Measurements from ENCODE around the gene ZP4.
"Not testable (repeated sequence)": the region's sequence is repeated elsewhere in the genome, so short reads cannot be mapped to it uniquely, and the experiment has no call there.

Gene ZP4

GRCh38 chr1:237873487-237874211 is 17.1 kb downstream of the ZP4 start:
- peak; percentile 94 for DNase-seq

DNA sequence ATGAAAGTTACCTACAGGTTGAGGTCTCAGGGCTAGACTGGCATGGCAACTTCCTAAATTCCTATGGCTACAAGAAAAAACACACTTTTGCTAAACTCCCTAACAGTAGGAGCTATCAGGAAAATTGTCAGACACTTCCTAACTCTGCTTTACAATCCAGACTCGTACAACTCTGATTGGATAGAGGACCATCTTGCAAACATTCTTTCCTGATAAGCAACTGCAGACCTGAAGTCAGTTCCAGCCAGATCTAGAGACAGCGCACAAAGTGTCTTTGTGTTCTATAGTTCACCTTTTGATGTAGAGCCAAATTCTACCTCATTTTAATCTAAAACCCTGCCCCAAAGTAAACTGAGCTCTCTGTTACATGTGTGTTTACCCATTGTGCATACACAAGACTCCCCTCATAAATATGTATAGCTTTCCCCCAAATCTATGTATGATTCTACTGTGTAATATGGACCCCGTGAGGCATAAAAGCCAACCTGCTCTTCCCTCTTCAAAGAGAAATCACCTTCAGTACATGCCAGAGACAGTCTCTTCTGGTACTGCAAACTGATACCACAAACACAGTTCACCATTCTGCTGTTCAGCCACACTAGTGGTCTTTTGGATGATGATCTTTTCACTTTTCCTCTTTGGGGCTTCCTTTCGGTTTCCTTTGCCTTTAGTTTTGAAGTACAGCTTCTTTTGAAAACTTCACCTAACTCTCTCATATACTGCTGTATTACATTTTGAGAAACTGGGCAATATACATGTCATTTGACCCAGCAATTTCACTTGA is 21.7 kb downstream of the ZP4 start:
- DNase-seq, result no peak

GRCh38 chr1:237867380-237867888 is 23.3 kb downstream of the ZP4 start:
- DNase-seq, result no peak

GRCh38 chr1:237864338-237865244 is 26.1 kb downstream of the ZP4 start:
- peak; percentile 50 for DNase-seq

- no peak for DNase-seq
Measured at GRCh38 chr1:237863234-237863633, 27.5 kb downstream of the ZP4 start.

GRCh38 chr1:237861944-237862343 is 28.8 kb downstream of the ZP4 start:
- DNase-seq, result no peak

DNA sequence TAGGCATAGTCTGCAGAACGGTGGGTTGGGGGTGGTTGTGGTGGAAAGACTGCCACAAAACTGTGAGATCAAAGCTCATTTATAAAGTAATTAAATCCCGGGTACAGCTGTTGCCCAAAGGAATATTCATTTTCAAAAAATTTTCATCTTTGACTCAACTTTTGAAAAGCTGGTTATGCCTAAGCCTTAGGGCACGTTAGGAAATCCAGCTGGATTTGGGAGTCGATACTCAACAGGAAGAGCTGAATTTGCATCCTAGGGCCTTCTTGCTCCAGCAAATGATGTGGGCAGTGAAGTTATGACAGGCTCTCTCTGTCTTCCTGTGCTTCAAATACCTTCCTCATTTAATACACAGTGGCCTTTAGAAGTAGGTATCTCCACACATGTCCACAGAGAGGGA is 31.7 kb downstream of the ZP4 start:
- no peak for DNase-seq

DNA sequence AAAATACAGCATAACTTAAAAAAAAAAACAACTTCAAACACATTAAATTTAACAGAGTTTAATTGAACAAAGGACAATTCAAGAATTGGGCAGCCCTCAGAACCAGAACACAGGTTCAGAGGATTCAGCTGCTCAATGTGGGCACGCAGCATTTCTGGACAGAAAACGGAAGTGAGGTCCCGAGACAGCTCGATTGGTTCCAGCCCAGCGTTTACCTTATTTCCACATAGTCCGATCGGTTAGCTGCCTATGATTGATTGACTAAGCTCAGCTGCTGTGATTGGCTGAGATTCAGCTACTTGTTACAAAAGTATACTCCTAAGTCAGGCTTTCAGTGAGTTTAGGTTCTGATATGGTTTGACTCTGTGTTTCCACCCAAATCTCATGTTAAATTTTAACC is 33.3 kb downstream of the ZP4 start:
- no peak for DNase-seq

DNA sequence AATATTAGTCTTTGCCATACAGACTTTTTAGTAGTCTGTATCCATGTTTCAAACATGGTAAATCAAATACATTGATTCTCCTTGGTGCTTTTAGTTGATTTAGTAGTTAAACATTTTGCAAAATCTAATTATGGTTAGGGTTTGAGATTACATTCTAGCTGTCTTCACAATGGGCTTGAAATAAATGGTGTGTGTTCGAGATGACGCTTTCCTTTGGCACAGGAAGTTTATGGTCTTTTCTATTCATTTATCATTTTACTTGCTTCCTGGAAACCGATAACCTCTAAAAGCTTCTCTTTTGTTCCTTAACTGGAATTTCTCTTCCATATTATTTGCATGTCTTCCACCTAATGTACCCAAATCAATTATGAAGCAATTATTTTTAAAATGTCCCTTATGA is 38.4 kb downstream of the ZP4 start:
- no peak for DNase-seq

GRCh38 chr1:237851210-237851845 is 39.4 kb downstream of the ZP4 start:
- DNase-seq, result peak; percentile 65

GRCh38 chr1:237843516-237843915 is 47.2 kb downstream of the ZP4 start:
- not testable (repeated sequence) for DNase-seq

DNA sequence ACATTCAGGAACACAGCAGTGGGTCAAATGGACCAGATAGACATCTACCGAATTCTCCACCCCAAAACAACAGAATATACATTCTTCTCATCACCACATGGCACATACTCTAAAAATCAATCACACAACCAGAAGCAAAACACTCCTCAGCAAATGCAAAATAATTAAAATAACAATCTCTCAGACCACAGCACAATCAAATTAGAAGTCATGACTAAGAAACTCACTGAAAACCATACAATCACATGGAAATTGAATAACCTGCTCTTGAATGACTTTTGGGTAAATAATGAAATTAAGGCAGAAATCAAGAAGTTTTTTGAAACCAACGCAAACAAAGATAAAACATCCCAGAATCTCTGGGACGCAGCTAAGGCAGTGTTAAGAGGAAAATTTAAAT is 49.2 kb downstream of the ZP4 start:
- no peak for DNase-seq

DNA sequence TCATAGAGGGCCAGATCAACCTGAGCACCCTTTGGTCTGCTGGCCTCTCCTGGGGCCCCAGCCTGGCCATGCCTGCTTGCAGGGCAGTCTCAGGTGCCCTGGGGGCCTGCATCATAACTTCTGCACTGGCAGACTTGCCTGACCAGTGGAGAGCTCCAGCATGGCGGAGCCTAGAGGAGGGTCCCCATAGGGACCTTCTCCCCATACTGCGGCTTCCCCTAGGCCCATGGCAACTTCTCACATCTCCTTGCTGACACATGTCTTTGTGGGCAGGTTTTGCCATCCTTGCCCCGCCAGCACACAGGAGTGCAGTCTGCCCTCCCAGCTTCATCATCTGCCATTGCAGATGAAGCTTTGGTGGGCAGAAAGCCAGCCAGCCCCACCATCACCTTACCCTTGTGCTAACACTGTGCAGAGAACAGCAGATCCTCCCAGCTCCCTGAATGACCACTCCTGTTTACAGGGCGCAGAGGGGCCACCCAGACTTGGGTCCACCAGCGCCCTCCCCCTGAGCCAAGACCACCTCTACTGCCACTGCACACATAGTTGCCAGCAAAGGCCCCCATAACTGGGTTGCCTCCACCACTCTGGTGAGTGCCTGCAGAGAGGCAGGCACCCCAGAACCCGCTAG is 51.7 kb downstream of the ZP4 start:
- DNase-seq, result no peak

DNA sequence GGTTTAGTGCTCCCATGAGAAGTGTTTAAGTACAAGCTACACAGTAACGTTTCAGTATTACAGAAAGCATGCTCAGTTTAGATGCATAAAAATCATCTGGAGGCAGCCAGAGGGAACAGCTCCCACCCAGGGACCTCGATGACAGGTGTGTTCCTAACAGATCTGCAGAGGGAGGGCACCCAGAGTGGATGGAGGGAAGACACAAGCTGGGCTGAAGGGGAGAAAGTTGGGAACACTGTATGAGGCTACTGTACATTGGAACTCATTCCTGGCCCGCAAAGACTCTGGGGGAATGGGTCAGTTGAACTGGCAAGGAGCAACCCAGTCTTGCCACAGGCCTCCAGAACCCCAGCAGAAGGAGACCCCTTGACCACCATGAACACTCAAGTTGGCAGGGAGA is 52.4 kb downstream of the ZP4 start:
- DNase-seq, result no peak

DNA sequence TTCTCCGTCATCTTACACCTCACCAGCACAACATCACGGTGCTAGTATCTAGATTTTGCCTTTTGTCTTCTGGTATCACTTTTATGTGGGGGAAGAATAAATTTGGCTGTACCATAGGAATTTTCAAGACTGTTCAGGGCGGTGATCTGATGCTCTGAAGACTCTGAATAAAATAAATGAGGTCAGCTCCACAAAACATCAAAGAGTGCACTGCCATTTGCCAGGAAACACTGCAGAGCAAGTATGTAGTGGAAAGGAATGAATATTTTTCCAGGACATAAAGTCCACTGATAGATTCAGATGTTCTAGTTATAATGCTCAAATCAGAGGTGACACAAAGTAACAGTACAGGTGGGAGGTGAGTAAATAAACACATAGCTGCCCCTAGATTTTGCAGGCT is 56.3 kb downstream of the ZP4 start:
- no peak for DNase-seq

DNA sequence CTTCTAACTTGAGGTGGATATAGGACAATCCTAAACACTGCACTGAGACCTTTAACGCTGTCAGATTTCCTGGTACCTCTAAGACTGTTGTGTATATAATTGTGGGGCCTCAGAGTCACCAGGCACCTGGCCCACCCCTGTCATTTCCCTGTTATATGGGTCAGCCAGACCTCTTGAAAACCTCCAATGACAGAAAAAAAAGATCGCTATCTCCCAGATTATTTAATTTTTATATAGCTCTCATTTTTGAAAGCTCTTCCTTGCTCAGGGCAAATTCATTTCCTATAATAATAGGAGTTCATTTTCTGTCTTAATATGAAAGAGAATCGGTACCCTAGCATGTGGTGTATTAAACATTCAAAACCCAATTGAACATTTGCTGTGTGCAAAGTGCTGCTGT is 56.7 kb downstream of the ZP4 start:
- DNase-seq, result no peak

DNA sequence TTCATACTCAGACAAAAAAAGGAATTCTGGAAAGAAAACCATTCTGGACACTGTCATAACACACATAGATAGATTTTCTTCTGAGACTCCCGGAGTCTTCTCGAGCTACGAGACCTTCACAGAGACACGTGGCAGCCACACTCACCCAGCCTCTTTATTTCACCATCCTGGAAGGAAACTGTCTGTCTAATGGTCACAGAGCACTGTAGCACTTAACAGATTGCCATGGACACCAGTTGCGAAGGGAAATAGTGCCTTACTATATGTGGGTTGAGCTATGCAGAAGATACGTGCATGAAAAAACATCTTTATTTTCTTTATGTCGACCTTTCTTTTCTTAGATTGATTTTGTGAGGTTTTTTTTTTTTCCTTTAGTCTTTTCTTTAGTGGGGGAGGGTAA is 57.9 kb downstream of the ZP4 start:
- no peak for DNase-seq

Data from fibroblast of upper back skin (primary cell).